Lower leg skin (tissue), 3 donors: ENCODE results near the gene EML6.

ENCODE experiments used
- POLR2A ChIP-seq, 2 donors: fragments of 450-650 bp; IDR thresholded peaks; one replicate each; pipeline ENCODE4 v1.6.1; 2016 to 2017; ENCODE audit warnings: antibody characterized with exemption in 2 of 2, mild to moderate bottlenecking in 1 of 2, moderate library complexity in 1 of 2
- TF ChIP-seq, protein P1 (sequence below), 3 donors: fragments of 450-650 bp; IDR thresholded peaks; one replicate each; pipeline ENCODE4 v1.5.1; 2016; ENCODE audit warnings: antibody characterized with exemption in 3 of 3, mild to moderate bottlenecking in 3 of 3, moderate library complexity in 2 of 3

DNA sequence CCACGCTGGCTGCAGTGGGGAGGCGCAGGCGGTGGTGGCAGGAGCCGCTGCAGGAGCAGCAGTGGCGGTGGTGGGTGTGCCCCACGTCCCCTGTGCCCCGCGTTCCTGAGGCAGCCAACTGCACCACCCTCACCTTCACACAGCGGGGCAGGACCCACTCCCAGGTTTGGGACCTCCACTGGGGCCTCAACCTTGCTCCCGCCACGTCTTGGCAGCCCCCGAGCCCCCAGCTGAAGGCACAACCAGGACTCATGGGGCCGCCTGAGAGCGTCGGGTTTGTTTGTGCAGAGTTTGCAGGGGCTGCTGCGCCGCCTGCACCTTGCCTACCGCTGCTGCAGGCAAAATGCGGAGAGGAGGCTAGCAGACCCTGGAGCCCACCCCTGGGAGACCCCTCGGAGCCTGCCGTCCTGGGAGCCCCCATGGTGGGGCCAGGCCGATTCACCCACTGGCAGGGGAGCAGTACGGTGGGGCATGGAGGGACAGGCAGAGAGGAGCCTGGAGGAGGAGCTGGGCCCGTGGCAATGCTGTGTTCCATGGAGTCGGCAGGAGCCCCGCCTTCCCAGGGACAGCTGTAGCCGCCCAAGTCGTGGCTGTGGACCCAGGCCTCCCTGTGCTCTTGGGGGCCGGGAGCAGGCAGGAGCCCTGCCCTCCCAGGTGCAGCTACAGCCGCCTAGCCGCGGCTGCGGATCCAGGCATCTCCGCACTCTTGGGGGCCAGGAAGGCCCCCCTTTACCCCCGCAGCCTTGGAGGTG lies 14.7 kb upstream of the EML6 start:
- TF ChIP-seq, protein P1, sequence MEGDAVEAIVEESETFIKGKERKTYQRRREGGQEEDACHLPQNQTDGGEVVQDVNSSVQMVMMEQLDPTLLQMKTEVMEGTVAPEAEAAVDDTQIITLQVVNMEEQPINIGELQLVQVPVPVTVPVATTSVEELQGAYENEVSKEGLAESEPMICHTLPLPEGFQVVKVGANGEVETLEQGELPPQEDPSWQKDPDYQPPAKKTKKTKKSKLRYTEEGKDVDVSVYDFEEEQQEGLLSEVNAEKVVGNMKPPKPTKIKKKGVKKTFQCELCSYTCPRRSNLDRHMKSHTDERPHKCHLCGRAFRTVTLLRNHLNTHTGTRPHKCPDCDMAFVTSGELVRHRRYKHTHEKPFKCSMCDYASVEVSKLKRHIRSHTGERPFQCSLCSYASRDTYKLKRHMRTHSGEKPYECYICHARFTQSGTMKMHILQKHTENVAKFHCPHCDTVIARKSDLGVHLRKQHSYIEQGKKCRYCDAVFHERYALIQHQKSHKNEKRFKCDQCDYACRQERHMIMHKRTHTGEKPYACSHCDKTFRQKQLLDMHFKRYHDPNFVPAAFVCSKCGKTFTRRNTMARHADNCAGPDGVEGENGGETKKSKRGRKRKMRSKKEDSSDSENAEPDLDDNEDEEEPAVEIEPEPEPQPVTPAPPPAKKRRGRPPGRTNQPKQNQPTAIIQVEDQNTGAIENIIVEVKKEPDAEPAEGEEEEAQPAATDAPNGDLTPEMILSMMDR (IDR thresholded peaks at IDR 0.05): no peak
- TF ChIP-seq POLR2A (IDR thresholded peaks at IDR 0.05): no peak
